ENCODE measurements around the gene BRD4. TPM values are rescaled to one million over a fixed set of nuclear protein-coding genes. Genes with fewer than 3 reads are reported as not detected.

The BRD4 gene
- total and polyA plus RNA-seq, 2 donors from 2014 or later: 14.3 to 107 TPM

GRCh38 chr19:15379999-15380647 lies 47.8 kb upstream of the BRD4 start:
- TF ChIP-seq, protein P1, sequence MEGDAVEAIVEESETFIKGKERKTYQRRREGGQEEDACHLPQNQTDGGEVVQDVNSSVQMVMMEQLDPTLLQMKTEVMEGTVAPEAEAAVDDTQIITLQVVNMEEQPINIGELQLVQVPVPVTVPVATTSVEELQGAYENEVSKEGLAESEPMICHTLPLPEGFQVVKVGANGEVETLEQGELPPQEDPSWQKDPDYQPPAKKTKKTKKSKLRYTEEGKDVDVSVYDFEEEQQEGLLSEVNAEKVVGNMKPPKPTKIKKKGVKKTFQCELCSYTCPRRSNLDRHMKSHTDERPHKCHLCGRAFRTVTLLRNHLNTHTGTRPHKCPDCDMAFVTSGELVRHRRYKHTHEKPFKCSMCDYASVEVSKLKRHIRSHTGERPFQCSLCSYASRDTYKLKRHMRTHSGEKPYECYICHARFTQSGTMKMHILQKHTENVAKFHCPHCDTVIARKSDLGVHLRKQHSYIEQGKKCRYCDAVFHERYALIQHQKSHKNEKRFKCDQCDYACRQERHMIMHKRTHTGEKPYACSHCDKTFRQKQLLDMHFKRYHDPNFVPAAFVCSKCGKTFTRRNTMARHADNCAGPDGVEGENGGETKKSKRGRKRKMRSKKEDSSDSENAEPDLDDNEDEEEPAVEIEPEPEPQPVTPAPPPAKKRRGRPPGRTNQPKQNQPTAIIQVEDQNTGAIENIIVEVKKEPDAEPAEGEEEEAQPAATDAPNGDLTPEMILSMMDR (IDR thresholded peaks at IDR 0.05; ENCODE audit: borderline replicate concordance, extremely low read depth, insufficient read depth): no peak
- Histone ChIP-seq H3K9me3 (ENCODE audit: control insufficient read depth in 2 of 3, insufficient read depth in 1 of 3, low read length in 3 of 3) (no peaks in the 10 kb centered on the region), H3K9ac (ENCODE audit: low read length in 3 of 3) (peak overlapping the region in 1 of 3 donors; percentile 46), H3K4me1 (ENCODE audit: control insufficient read depth in 2 of 3, insufficient read depth in 2 of 3, low read depth in 1 of 3, low read length in 3 of 3) (peaks cover 0 to 27% (median 17%) of the 10 kb centered on the region in 3 donors), H3K36me3 (ENCODE audit: control insufficient read depth in 2 of 3, insufficient read depth in 3 of 3, low read length in 3 of 3) (no peaks in the 10 kb centered on the region), H3K4me3 (ENCODE audit: low read length in 3 of 3) (peak overlapping the region; percentile 8 to 64 (median 41)), H3K27ac (ENCODE audit: low read depth in 2 of 2, low read length in 2 of 2) (peak overlapping the region; percentile 71 to 76), H3K27me3 (ENCODE audit: control insufficient read depth, insufficient read depth, low read length) (no peaks in the 10 kb centered on the region)
- intact Hi-C loops (cut with DNase I): no loop called here
- FAIRE-seq: no peak
- peak in 4 of 5 donors; percentile 70 to 91 (median 80) for DNase-seq

- no peak for FAIRE-seq
- H3K4me3 ChIP-seq (ENCODE audit: low read length in 3 of 3): peak within 1 kb of the TSS; percentile 78 to 99 (median 99)
Observed at GRCh38 chr19:15379083-15379998, 47.0 kb upstream of the BRD4 start, which contains the start of gene AKAP8. Gene AKAP8 (minus strand): TSS chr19:15379787. CDS start chr19:15379731, 56 bp downstream.

GRCh38 chr19:15378534-15379082 lies 46.3 kb upstream of the BRD4 start:
- peak in 4 of 5 donors; percentile 44 to 82 (median 67) for DNase-seq
- FAIRE-seq: no peak
- Histone ChIP-seq H3K27ac (ENCODE audit: low read depth in 2 of 2, low read length in 2 of 2) (peak overlapping the region; percentile 98), H3K27me3 (ENCODE audit: control insufficient read depth, insufficient read depth, low read length) (no peaks in the 10 kb centered on the region), H3K36me3 (ENCODE audit: control insufficient read depth in 2 of 3, insufficient read depth in 3 of 3, low read length in 3 of 3) (no peaks in the 10 kb centered on the region), H3K9me3 (ENCODE audit: control insufficient read depth in 2 of 3, insufficient read depth in 1 of 3, low read length in 3 of 3) (no peaks in the 10 kb centered on the region), H3K4me3 (ENCODE audit: low read length in 3 of 3) (peak overlapping the region; percentile 78 to 99 (median 99)), H3K9ac (ENCODE audit: low read length in 3 of 3) (peak overlapping the region; percentile 70 to 98 (median 96)), H3K4me1 (ENCODE audit: control insufficient read depth in 2 of 3, insufficient read depth in 2 of 3, low read depth in 1 of 3, low read length in 3 of 3) (peaks cover 0 to 41% (median 26%) of the 10 kb centered on the region in 3 donors)
- intact Hi-C loops (cut with DNase I): no loop called here
- TF ChIP-seq, protein P1 (IDR thresholded peaks at IDR 0.05; ENCODE audit: borderline replicate concordance, extremely low read depth, insufficient read depth): no peak

More at GRCh38 chr19:15379083-15379998, 47.0 kb upstream of the BRD4 start, which contains the start of gene AKAP8:
- intact Hi-C loops (cut with DNase I): no loop called here
- peak within 1 kb of the TSS; percentile 98 for H3K27ac ChIP-seq (ENCODE audit: low read depth in 2 of 2, low read length in 2 of 2)
- no peaks in the 10 kb centered on the region for H3K36me3 ChIP-seq (ENCODE audit: control insufficient read depth in 2 of 3, insufficient read depth in 3 of 3, low read length in 3 of 3)
- no peaks in the 10 kb centered on the region for H3K27me3 ChIP-seq (ENCODE audit: control insufficient read depth, insufficient read depth, low read length)
- H3K4me1 ChIP-seq (ENCODE audit: control insufficient read depth in 2 of 3, insufficient read depth in 2 of 3, low read depth in 1 of 3, low read length in 3 of 3): peaks cover 0 to 35% (median 25%) of the 10 kb centered on the region in 3 donors
- TF ChIP-seq, protein P1 (IDR thresholded peaks at IDR 0.05; ENCODE audit: borderline replicate concordance, extremely low read depth, insufficient read depth): no peak
- peak; percentile 99 to 100 (median 100) for DNase-seq
- H3K9ac ChIP-seq (ENCODE audit: low read length in 3 of 3): peak within 1 kb of the TSS; percentile 73 to 98 (median 96)
- no peaks in the 10 kb centered on the region for H3K9me3 ChIP-seq (ENCODE audit: control insufficient read depth in 2 of 3, insufficient read depth in 1 of 3, low read length in 3 of 3)

Data from kidney (tissue), 14 donors.